ENCODE data around the gene CKAP4. TPM values are rescaled to one million over a fixed set of nuclear protein-coding genes. Genes with fewer than 3 reads are reported as not detected.
A peak's percentile ranks its signal among the peaks of the same experiment; 100 is the strongest.

Gene CKAP4
- total and polyA plus RNA-seq, 10 of the 15 experiments (the other 5 are each of a cell fraction or from before 2014, with no cell fraction given) = 0.39 to 23.6 (median 11.1) TPM

- TF ChIP-seq MTA2 (IDR thresholded peaks at IDR 0.05; ENCODE audit: low read depth) = peak; percentile 80
Observed at GRCh38 chr12:106276032-106276740, 28.4 kb upstream of the CKAP4 start (continued).

GRCh38 chr12:106275458-106275857 is 27.6 kb upstream of the CKAP4 start:
- Histone ChIP-seq H3K9ac (ENCODE audit: control insufficient read depth, insufficient read depth, low read length) (no peak overlapping the region), H3K27me3 (replicated peaks in 1 of 2; ENCODE audit: control insufficient read depth in 2 of 2, insufficient read depth in 2 of 2, low read length in 1 of 2) (no peaks in the 10 kb centered on the region), H2AFZ (ENCODE audit: control insufficient read depth, low read depth, low read length) (no peak overlapping the region), H3K9me3 (replicated peaks; ENCODE audit: control insufficient read depth, insufficient read depth, low read length) (no peaks in the 10 kb centered on the region), H3K4me1 (ENCODE audit: control insufficient read depth, insufficient read depth, low read length) (peaks cover 24% of the 10 kb centered on the region), H3K27ac (ENCODE audit: control insufficient read depth, insufficient read depth) (no peak overlapping the region), H3K79me2 (ENCODE audit: control insufficient read depth, insufficient read depth, low read length) (no peaks in the 10 kb centered on the region), H4K20me1 (ENCODE audit: control insufficient read depth, insufficient read depth) (no peaks in the 10 kb centered on the region), H3K4me3 (peak overlapping the region; percentile 33), H3K4me2 (ENCODE audit: control insufficient read depth, insufficient read depth) (peak overlapping the region; percentile 72; the same call in 1 of the 2 replicates), H3K36me3 (ENCODE audit: control insufficient read depth in 2 of 2, insufficient read depth in 2 of 2, low read length in 1 of 2) (no peaks in the 10 kb centered on the region)
- ChIA-PET RAD21 (ENCODE audit: unreplicated experiment) (no interaction called here), CTCF (interaction anchor here (1.1 to 3.9 kb wide), 3 partner anchors 14 to 48 kb away, joined by 3 to 22 read pairs (median 5); no protein-coding TSS in a partner anchor), SMC1A (ENCODE audit: uncharacterized antibody, unreplicated experiment) (interaction anchor here (2.0 kb wide), 1 partner anchor 49 kb away, joined by 7 read pairs; no protein-coding TSS in a partner anchor), POLR2A (no interaction called here)
- in situ Hi-C loops (cut with MboI) (no loop called here), intact Hi-C loops (cut with micrococcal nuclease; ENCODE audit: unreplicated experiment) (no loop called here)
- DNase-seq (ENCODE audit: low read depth, low spot score) = no peak
- WGBS (ENCODE audit: insufficient coverage, insufficient replicate concordance, low lambda C conversion rate, missing lambda C conversion rate) = 75% methylated on average over 9 of the region's 9 CpGs
- FAIRE-seq = no peak
- BruUV-seq (replicated peaks) = no TSS peak
- no peak for ATAC-seq
- TF ChIP-seq SUZ12 (IDR thresholded peaks at IDR 0.05; ENCODE audit: unreplicated experiment) (no peak), GABPA (IDR thresholded peaks at IDR 0.05; ENCODE audit: low read depth) (no peak), MAX (IDR thresholded peaks at IDR 0.05; ENCODE audit: low read depth, low read length) (no peak), HDGF (IDR thresholded peaks at IDR 0.05) (no peak), NFYA (IDR thresholded peaks at IDR 0.05; ENCODE audit: borderline replicate concordance, low read depth, low read length) (no peak), ZBTB40 (IDR thresholded peaks at IDR 0.05; ENCODE audit: borderline replicate concordance) (no peak), CREB1 (IDR thresholded peaks at IDR 0.05; ENCODE audit: low read depth) (no peak), FOXM1 (IDR thresholded peaks at IDR 0.05; ENCODE audit: low read depth, low read length) (no peak), HDAC2 (IDR thresholded peaks at IDR 0.05) (no peak), SRF (IDR thresholded peaks at IDR 0.05; ENCODE audit: low read depth in 2 of 2, low read length in 2 of 2) (no peak), CTCF (IDR thresholded peaks at IDR 0.05 in 2 of 3, conservative IDR thresholded peaks at IDR 0.05 in 1 of 3; ENCODE audit: control insufficient read depth in 2 of 3, extremely low read depth in 1 of 3, insufficient read depth in 1 of 3, low read depth in 3 of 3, low read length in 3 of 3) (no peak), PML (IDR thresholded peaks at IDR 0.05; ENCODE audit: low read length) (no peak)
